Stimulated activated CD8-positive, alpha-beta memory T cell treated with anti-CD3 and anti-CD28 coated beads, Interleukin-4, amount 100 ng/mL, for 48 hours (primary cell): Measurements from ENCODE around the gene CDR2.
A peak's percentile ranks its signal among the peaks of the same experiment; 100 is the strongest.

Experiments
- DNase-seq: peaks from one replicate; pipeline ENCODE4 v3.0.0-alpha.2; 2020

The CDR2 gene

GRCh38 chr16:22348291-22348690, 26.1 kb downstream of the CDR2 start:
- no peak for DNase-seq

- DNase-seq, result no peak
Measured at GRCh38 chr16:22347100-22347820, 27.2 kb downstream of the CDR2 start.

GRCh38 chr16:22346483-22346882, 27.9 kb downstream of the CDR2 start:
- DNase-seq, result no peak

GRCh38 chr16:22342082-22342481, 32.3 kb downstream of the CDR2 start:
- DNase-seq, result no peak

- DNase-seq, result no peak
Measured at GRCh38 chr16:22340945-22341344, 33.5 kb downstream of the CDR2 start.

GRCh38 chr16:22337849-22338635, 36.4 kb downstream of the CDR2 start:
- DNase-seq, result no peak

- DNase-seq, result no peak
Measured at GRCh38 chr16:22337045-22337444, 37.4 kb downstream of the CDR2 start.

- DNase-seq, result no peak
Measured at GRCh38 chr16:22336581-22336980, 37.8 kb downstream of the CDR2 start.

- no peak for DNase-seq
Measured at GRCh38 chr16:22335668-22336246, 38.7 kb downstream of the CDR2 start.

- no peak for DNase-seq
Measured at GRCh38 chr16:22333457-22333994, 40.9 kb downstream of the CDR2 start.

- no peak for DNase-seq
Measured at GRCh38 chr16:22330326-22330725, 44.1 kb downstream of the CDR2 start.

GRCh38 chr16:22329199-22329695, 45.2 kb downstream of the CDR2 start:
- peak; percentile 18 for DNase-seq

- DNase-seq, result peak; percentile 15
Measured at GRCh38 chr16:22328081-22328725, 46.2 kb downstream of the CDR2 start.

GRCh38 chr16:22327446-22327775, 47.0 kb downstream of the CDR2 start:
- DNase-seq, result peak; percentile 17

- peak; percentile 18 for DNase-seq
Measured at GRCh38 chr16:22326771-22327445, 47.5 kb downstream of the CDR2 start.

- no peak for DNase-seq
Measured at GRCh38 chr16:22326369-22326652, 48.1 kb downstream of the CDR2 start.

GRCh38 chr16:22325598-22326368, 48.6 kb downstream of the CDR2 start:
- DNase-seq, result peak; percentile 19

- peak; percentile 20 for DNase-seq
Measured at GRCh38 chr16:22324787-22325597, 49.4 kb downstream of the CDR2 start.

GRCh38 chr16:22323959-22324786, 50.2 kb downstream of the CDR2 start:
- DNase-seq, result no peak
